Coronary artery (tissue), 2 donors: ENCODE data around the gene ABCA9.

Experiments used
- DNase-seq: peaks from one replicate; pipeline ENCODE4 v3.0.0-alpha.2; 2017; ENCODE audit warnings: low spot score
- H3K27ac ChIP-seq, 2 donors: fragments of 200-600 bp; sonication (generic); one replicate each; pipeline ENCODE4 v1.5.1; 2016 to 2019
- H3K4me3 ChIP-seq: fragments of 200-600 bp; sonication (generic); 2 replicates; pipeline ENCODE4 v1.5.1; 2016; ENCODE audit warnings: mild to moderate bottlenecking, moderate library complexity
- TF ChIP-seq, protein P1 (sequence below): fragments of 200-600 bp; sonication (generic); IDR thresholded peaks from one replicate; pipeline ENCODE4 v1.5.1; 2019; ENCODE audit warnings: antibody characterized with exemption

ABCA9 gene

DNA sequence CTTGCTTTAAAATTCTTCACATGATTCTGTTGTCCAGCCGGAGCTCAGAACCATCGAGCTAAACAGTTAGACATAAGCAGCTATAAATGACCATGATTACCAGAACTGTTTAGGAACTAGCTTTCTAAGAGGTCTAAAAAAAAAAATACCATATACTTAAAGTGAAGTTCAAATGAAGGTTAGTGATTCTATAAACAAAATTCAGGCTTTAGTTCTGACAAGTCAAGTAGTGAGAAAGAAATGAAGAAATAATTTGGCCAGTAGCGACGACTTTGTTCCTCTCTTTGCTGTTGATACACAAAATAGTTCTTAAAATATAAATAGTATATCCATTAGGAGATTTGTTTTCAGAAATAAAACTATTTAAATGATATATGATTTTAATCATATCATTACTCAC is 133.2 kb downstream of the ABCA9 start:
- no peak for DNase-seq
- TF ChIP-seq, protein P1, sequence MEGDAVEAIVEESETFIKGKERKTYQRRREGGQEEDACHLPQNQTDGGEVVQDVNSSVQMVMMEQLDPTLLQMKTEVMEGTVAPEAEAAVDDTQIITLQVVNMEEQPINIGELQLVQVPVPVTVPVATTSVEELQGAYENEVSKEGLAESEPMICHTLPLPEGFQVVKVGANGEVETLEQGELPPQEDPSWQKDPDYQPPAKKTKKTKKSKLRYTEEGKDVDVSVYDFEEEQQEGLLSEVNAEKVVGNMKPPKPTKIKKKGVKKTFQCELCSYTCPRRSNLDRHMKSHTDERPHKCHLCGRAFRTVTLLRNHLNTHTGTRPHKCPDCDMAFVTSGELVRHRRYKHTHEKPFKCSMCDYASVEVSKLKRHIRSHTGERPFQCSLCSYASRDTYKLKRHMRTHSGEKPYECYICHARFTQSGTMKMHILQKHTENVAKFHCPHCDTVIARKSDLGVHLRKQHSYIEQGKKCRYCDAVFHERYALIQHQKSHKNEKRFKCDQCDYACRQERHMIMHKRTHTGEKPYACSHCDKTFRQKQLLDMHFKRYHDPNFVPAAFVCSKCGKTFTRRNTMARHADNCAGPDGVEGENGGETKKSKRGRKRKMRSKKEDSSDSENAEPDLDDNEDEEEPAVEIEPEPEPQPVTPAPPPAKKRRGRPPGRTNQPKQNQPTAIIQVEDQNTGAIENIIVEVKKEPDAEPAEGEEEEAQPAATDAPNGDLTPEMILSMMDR, result no peak
- Histone ChIP-seq H3K4me3 (no peak overlapping the region), H3K27ac (no peak overlapping the region)

DNA sequence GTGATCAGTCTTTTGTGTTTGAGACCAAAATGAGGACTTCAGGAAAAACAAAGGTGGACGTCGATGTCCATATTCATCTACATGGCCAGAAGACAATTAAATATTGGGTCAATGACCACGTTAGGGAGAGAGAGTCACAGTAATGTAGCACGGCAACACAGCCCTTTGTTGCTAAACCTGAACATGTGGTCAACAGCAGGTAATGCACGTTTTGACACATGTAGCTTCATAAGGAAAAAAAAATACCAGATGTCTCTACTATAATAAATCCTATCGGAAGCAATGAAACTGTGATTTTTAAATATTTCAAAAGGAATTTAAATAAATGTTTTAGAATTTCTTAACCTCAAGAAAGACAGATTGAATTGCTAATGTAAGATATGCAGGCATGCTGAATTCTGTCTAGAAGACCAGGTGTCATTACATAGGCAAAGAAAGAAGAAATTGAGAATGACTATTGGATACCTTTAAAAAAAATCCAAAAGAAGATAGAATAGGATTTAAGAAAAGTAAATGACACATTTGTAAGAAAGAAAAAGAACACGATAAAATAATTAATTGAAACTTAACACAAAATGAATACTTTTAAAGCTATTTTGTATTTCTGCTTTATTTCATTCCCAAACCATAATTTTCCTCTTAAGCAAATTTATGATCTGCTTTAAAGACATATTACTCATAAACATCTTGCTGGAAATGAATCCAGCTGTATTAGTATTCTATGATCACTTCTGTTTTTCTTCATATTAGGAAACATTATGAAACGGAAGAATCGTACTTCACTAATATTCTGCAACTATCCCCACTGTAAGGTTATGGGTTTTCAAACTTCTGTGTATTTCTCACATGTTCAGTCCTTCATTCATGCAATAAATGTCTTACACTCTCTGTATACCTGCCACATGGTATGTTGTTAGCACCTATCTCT is 135.7 kb downstream of the ABCA9 start:
- TF ChIP-seq, protein P1, result no peak
- no peak for DNase-seq

More for the DNA sequence above, 135.7 kb downstream of the ABCA9 start:
- Histone ChIP-seq H3K27ac (no peak overlapping the region), H3K4me3 (no peak overlapping the region)
